GM21381 (cell line): ENCODE results near the gene PIBF1.
"Not testable (repeated sequence)": the region's sequence is repeated elsewhere in the genome, so short reads cannot be mapped to it uniquely, and the experiment has no call there.

ENCODE experiments used
- ATAC-seq: cut with Tn5 transposase; IDR thresholded peaks from one replicate; pipeline ENCODE4 v1.9.1; 2021; ENCODE audit warnings: mild to moderate bottlenecking, moderate library complexity; ENCODE audit not compliant: unreplicated experiment

PIBF1 gene

DNA sequence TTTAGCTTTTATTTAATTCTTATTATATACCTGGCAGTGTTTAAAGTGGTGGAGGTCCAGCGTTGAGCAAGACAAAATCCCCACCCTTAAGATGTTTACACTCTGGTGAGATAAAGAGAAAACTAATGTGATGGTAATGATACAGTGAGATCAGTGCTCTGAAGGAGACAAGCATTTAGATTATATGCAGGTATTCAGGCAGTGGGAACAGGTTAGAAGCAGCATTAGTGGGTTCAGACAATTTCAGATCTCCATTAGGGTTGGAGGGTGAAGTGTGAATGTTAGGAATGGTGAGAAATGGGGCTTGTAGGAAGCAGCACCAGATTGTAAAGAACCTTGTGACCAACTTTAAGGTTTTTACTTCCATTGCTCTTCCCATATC lies 39.0 kb downstream of the PIBF1 start:
- ATAC-seq: no peak

GRCh38 chr13:72823081-72823480 lies 41.1 kb downstream of the PIBF1 start:
- no peak for ATAC-seq

DNA sequence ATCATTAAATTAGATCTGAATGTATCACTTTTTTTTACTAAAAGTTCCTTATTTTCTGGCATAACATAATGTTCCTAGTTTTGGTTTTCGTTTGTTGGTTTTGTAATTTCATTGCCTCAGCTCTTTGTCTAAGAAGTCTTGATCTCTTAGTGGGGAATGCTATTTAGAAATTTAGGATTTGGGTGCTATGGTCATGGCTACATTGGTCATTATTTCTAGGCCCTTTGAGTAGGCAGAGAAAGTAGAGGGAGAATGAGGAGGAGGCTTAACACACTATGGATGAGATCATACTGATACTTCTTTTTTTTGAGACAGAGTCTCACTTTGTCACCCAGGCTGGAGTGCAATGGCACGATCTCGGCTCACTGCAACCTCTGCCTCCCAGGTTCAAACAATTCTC lies 41.8 kb downstream of the PIBF1 start:
- no peak for ATAC-seq

- ATAC-seq: no peak
Measured at GRCh38 chr13:72834601-72835000, 52.7 kb downstream of the PIBF1 start.

DNA sequence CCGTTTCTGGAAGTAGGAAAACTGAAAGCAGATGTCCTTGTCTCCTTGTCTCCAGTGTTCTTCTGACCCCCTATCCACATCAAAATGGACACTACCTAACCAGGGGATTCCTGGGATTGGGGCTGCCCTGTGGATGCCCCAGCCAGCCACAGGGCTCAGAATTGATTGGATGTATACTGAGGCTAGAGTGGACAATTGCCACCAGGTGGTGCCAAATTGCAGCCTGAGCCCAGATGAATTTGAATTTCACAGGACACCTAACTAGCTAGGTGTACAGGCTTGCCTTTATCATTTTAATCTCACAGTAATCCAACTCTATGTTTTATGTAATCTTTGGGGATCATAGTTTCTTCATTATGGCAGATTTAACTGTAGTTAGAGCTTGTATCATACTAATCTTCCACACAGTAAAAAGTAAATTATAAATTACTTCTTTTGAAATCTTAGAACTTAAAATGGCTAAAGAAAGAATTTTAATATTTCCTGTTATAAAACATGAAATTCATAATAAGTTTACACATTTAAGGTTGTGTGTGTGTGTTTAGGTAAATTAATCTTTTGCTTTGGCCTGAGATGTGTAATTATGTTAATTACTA lies 58.0 kb downstream of the PIBF1 start:
- peak; percentile 91 for ATAC-seq

GRCh38 chr13:72842991-72843390 lies 61.1 kb downstream of the PIBF1 start:
- no peak for ATAC-seq

- not testable (repeated sequence) for ATAC-seq
Measured at GRCh38 chr13:72845148-72845547, 63.2 kb downstream of the PIBF1 start.

DNA sequence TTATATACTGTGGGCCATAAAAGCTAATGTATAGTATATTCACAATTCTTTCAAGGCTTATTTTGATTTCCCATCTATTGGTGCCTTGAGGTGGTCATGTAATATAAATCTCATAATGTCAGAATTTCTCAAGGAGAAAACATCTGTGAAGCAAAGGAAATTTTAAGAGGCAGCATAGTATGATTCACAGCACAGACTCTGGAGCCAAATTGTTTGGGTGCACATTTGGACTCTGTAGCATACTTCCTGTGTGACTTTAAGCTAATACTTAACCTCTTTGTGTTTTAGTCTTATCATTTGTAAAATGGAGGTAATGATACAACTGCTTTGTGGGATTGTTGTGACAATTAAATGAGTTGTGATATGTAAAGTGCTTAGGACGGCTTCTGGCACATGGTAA lies 67.6 kb downstream of the PIBF1 start:
- no peak for ATAC-seq

- ATAC-seq: no peak
Measured at GRCh38 chr13:72850959-72851677, 69.2 kb downstream of the PIBF1 start.

DNA sequence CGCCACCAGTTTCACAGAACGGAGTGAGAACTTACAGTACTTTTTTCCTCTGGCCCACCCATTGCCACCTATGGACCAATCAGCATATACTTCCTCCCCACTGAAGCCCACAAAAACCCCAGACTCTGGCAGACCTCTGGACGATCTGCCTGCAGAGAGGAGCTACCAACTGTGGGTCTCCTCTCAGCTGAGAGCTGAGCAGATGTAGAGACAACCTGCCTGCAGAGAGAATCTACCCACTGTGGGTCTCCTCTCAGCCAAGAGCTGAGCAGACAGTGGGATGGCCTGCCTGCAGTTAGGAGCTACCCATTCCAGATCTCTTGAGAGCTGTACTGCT lies 69.7 kb downstream of the PIBF1 start:
- ATAC-seq: no peak

DNA sequence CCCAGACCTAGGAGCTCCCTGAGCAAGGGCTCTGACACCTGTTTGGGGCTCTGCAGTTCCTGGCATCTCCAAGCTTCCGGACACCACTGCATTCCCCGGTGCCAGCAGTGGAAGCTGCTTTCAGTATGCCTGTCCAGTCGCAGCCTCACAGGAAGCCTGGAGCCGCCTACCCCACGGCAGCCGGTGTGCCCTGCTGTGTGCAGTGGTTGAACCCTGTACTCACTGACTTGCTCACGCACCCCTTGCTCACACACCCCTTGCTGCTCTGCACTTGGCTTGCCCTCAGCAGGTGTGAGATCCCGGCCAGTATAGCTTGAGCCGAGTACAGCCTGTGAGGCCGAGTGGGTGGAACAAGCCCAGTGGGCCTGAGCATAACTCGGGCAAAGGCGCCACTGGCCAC lies 70.3 kb downstream of the PIBF1 start:
- ATAC-seq: no peak

DNA sequence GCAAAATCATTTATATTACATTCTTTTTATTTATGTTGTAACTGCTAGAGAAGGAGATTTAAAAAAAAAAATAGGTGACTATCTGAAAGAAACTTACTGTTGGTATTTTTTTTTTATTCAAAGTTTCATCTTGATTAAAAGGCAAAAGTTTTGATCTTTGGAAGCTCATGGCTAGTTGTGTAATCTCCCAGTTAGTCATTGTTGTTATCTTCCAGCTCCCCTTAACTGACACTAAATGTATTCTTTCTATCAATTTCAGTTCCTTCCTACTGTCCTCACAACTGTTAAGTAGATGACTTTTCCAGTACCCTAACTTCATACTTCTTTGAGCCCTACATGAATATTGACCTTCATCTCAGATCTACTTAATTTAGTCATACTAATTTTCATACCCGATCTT lies 71.1 kb downstream of the PIBF1 start:
- ATAC-seq: no peak

DNA sequence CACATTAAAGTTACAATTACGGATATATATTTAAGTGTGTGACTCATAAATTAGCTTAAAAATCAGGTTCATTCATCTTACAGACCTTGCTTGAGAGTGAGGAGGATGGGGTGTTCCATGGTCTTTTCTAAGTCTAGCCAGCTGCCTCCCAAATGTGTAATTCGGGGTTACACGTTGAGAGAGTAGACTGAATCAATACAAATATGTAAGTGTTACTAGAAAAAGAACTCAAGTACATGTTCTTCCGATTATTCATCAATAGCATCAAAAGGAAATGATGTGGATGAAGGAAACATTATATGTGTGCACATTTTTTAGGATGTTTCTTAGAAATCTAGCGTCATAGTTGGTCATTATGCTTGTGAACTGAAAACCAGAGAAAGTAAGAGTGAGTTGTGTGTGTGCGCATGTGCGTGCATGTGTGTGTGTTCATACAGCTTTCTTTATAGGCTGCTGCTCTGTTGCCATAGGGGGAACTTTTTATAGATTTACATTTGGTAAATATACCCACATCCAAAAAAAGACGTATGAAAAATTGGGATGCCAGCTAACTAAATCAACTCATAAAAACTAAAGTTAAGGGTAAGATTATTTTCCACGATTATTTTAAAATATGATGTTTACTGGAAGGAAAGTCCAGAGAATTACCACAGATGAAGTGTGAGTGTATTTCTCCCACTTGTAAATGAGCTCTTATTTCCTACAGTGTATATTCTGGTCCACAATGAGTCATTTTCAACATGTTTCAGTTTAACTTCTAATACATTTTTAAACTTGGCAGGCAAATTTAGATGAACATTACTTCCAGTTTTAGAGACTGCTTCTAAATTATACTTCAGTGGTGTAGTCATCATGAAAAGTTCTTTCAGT lies 82.4 kb downstream of the PIBF1 start:
- ATAC-seq: peak; percentile 86

GRCh38 chr13:72868229-72868628 lies 86.3 kb downstream of the PIBF1 start:
- ATAC-seq: no peak

GRCh38 chr13:72875233-72875632 lies 93.3 kb downstream of the PIBF1 start:
- ATAC-seq: no peak

- ATAC-seq: no peak
Measured at GRCh38 chr13:72884101-72884500, 102.2 kb downstream of the PIBF1 start.

- ATAC-seq: no peak
Measured at GRCh38 chr13:72886272-72887067, 104.5 kb downstream of the PIBF1 start.

- no peak for ATAC-seq
Measured at GRCh38 chr13:72889495-72889894, 107.6 kb downstream of the PIBF1 start.

- no peak for ATAC-seq
Measured at GRCh38 chr13:72890546-72890945, 108.6 kb downstream of the PIBF1 start.

- no peak for ATAC-seq
Measured at GRCh38 chr13:72891423-72891822, 109.5 kb downstream of the PIBF1 start.

GRCh38 chr13:72896869-72897268 lies 114.9 kb downstream of the PIBF1 start:
- ATAC-seq: no peak
